Chondrocyte (in vitro differentiated cells): ENCODE results near the gene LRRC39. TPM values are rescaled to one million over a fixed set of nuclear protein-coding genes. Genes with fewer than 3 reads are reported as not detected.

Experiments
- DNase-seq: peaks from one replicate; pipeline ENCODE4 v3.0.0; 2021; ENCODE audit warnings: mixed read lengths, low spot score
- H3K27ac Mint-ChIP-seq: one replicate; pipeline ENCODE4 v1.8.0; 2021; ENCODE audit warnings: mild to moderate bottlenecking, moderate library complexity, mixed read lengths; ENCODE audit not compliant: unreplicated experiment
- H3K27me3 Mint-ChIP-seq: 2 replicates; pipeline ENCODE4 v1.8.0; 2021; ENCODE audit warnings: low read depth, mixed read lengths
- H3K36me3 Mint-ChIP-seq: 2 replicates; pipeline ENCODE4 v1.8.0; 2021; ENCODE audit warnings: low read depth, mixed read lengths
- H3K4me1 Mint-ChIP-seq: 2 replicates; pipeline ENCODE4 v1.8.0; 2021; ENCODE audit warnings: low read depth, mild to moderate bottlenecking, mixed read lengths
- H3K4me3 Mint-ChIP-seq: one replicate; pipeline ENCODE4 v1.8.0; 2021; ENCODE audit warnings: mild to moderate bottlenecking, moderate library complexity, mixed read lengths; ENCODE audit not compliant: unreplicated experiment
- H3K9me3 Mint-ChIP-seq: 2 replicates; pipeline ENCODE4 v1.8.0; 2021; ENCODE audit warnings: low read depth, mixed read lengths
- CTCF ChIP-seq: fragments of 200-600 bp; sonication (generic); IDR thresholded peaks from 2 replicates; pipeline ENCODE4 v1.5.0; 2021; ENCODE audit warnings: antibody characterized with exemption, mild to moderate bottlenecking, moderate library complexity
- total RNA-seq: library from RNA; stranded (reverse); gene quantifications from 3 replicates; pipeline ENCODE4 v1.2.1, GENCODE V29; 2021

The LRRC39 gene
- total RNA-seq, 1 donor from 2014 or later: 1.3 TPM

DNA sequence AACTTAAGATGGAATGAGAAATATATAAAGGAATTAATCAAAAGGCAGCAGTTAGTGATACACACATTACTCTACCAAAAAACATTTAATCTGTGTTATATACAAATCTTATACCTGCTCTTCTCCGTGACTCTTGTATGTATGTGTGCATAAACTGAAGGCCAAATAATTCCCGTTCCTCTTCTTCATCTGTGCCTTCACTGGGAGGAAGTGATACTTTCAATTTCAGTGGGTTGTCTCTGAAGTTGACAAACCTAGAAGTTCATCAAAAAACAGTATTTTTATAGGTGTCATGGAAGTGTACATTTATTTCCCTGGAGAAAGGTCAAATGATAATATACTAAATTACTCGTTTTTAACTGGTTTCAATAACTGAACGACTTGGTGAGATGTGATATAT lies 25.8 kb downstream of the LRRC39 start:
- Mint-ChIP-seq H3K27me3 (no peaks in the 10 kb centered on the region), H3K4me3 (no peak overlapping the region), H3K4me1 (no peaks in the 10 kb centered on the region), H3K27ac (no peak overlapping the region), H3K36me3 (peaks cover 9% of the 10 kb centered on the region), H3K9me3 (no peaks in the 10 kb centered on the region)
- DNase-seq: no peak
- TF ChIP-seq CTCF: no peak

- no peak for TF ChIP-seq CTCF
- no peaks in the 10 kb centered on the region for H3K4me1 Mint-ChIP-seq
- no peak overlapping the region for H3K27ac Mint-ChIP-seq
- no peaks in the 10 kb centered on the region for H3K27me3 Mint-ChIP-seq
- H3K4me3 Mint-ChIP-seq: no peak overlapping the region
- H3K9me3 Mint-ChIP-seq: no peaks in the 10 kb centered on the region
- DNase-seq: no peak
- H3K36me3 Mint-ChIP-seq: peaks cover 10% of the 10 kb centered on the region
Observed at GRCh38 chr1:100151679-100152078, 26.4 kb downstream of the LRRC39 start.

GRCh38 chr1:100147875-100148274 lies 30.2 kb downstream of the LRRC39 start:
- DNase-seq: no peak
- no peak for TF ChIP-seq CTCF
- H3K27ac Mint-ChIP-seq: no peak overlapping the region
- H3K4me3 Mint-ChIP-seq: no peak overlapping the region
- peaks cover 24% of the 10 kb centered on the region for H3K36me3 Mint-ChIP-seq
- peaks cover 4% of the 10 kb centered on the region for H3K4me1 Mint-ChIP-seq
- H3K9me3 Mint-ChIP-seq: no peaks in the 10 kb centered on the region
- H3K27me3 Mint-ChIP-seq: no peaks in the 10 kb centered on the region

DNA sequence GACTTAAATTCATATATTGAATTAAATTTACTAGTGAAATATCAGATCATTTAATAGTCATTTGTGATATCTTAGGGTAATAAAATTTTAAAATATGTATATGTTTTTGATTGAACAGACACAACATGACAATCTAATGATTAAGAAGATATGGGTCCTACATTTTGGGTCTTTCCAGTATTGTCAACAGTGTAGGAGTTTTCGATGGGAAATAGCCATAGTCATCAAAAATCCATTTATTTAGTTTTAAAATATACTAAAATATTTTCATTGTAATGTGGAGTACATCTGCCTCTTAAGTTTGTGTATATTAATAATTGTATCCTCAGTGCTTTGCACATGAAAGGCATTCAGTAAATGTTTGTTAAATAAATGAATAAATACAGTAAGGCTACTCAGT lies 31.1 kb downstream of the LRRC39 start:
- no peaks in the 10 kb centered on the region for H3K9me3 Mint-ChIP-seq
- no peak for TF ChIP-seq CTCF
- DNase-seq: no peak
- H3K4me3 Mint-ChIP-seq: no peak overlapping the region
- no peak overlapping the region for H3K27ac Mint-ChIP-seq
- no peaks in the 10 kb centered on the region for H3K27me3 Mint-ChIP-seq
- peaks cover 28% of the 10 kb centered on the region for H3K36me3 Mint-ChIP-seq
- H3K4me1 Mint-ChIP-seq: peaks cover 4% of the 10 kb centered on the region

GRCh38 chr1:100145116-100145515 lies 32.9 kb downstream of the LRRC39 start:
- H3K27ac Mint-ChIP-seq: no peak overlapping the region
- H3K36me3 Mint-ChIP-seq: peaks cover 35% of the 10 kb centered on the region
- no peak for DNase-seq
- H3K4me1 Mint-ChIP-seq: peaks cover 4% of the 10 kb centered on the region
- H3K9me3 Mint-ChIP-seq: no peaks in the 10 kb centered on the region
- H3K4me3 Mint-ChIP-seq: no peak overlapping the region
- no peak for TF ChIP-seq CTCF
- H3K27me3 Mint-ChIP-seq: no peaks in the 10 kb centered on the region
